RWPE2 (cell line): ENCODE measurements around the gene BTBD7.

ENCODE experiments used
- ATAC-seq: fragments of 200-7000 bp; cut with Tn5 transposase; 3 replicates; pipeline ENCODE4 v1.9.1; 2021; ENCODE audit warnings: low read depth
- DNase-seq: peaks from one replicate; pipeline ENCODE4 v3.0.0-alpha.2; 2020; ENCODE audit warnings: low spot score
- H3K27ac ChIP-seq: fragments of 450-650 bp; 2 replicates; pipeline ENCODE4 v1.5.1; 2017; ENCODE audit warnings: mild to moderate bottlenecking; ENCODE audit not compliant: poor library complexity, severe bottlenecking
- H3K27me3 ChIP-seq: fragments of 250-450 bp; sonication (Bioruptor Pico); 2 replicates; pipeline ENCODE4 v1.5.1; 2021; ENCODE audit warnings: mild to moderate bottlenecking, moderate library complexity; ENCODE audit not compliant: insufficient read depth, poor library complexity, severe bottlenecking
- H3K36me3 ChIP-seq: fragments of 250-450 bp; sonication (Bioruptor Pico); 2 replicates; pipeline ENCODE4 v1.5.1; 2020; ENCODE audit warnings: low read depth, mild to moderate bottlenecking, moderate library complexity
- H3K4me1 ChIP-seq: fragments of 250-450 bp; sonication (Bioruptor Pico); 2 replicates; pipeline ENCODE4 v1.5.1; 2021; ENCODE audit warnings: mild to moderate bottlenecking, moderate library complexity; ENCODE audit not compliant: insufficient read depth, poor library complexity, severe bottlenecking
- H3K4me3 ChIP-seq: fragments of 250-450 bp; sonication (Bioruptor Pico); 2 replicates; pipeline ENCODE4 v1.5.1; 2021; ENCODE audit warnings: mild to moderate bottlenecking, moderate library complexity; ENCODE audit not compliant: severe bottlenecking
- H3K9me3 ChIP-seq: fragments of 250-450 bp; sonication (Bioruptor Pico); 2 replicates; pipeline ENCODE4 v1.5.1; 2021; ENCODE audit warnings: mild to moderate bottlenecking, moderate library complexity; ENCODE audit not compliant: severe bottlenecking
- TF ChIP-seq, protein P1 (sequence below): fragments of 450-650 bp; IDR thresholded peaks from one replicate; pipeline ENCODE4 v1.5.1; 2017; ENCODE audit warnings: mild to moderate bottlenecking, moderate library complexity; ENCODE audit not compliant: poor library complexity, severe bottlenecking

Gene BTBD7

DNA sequence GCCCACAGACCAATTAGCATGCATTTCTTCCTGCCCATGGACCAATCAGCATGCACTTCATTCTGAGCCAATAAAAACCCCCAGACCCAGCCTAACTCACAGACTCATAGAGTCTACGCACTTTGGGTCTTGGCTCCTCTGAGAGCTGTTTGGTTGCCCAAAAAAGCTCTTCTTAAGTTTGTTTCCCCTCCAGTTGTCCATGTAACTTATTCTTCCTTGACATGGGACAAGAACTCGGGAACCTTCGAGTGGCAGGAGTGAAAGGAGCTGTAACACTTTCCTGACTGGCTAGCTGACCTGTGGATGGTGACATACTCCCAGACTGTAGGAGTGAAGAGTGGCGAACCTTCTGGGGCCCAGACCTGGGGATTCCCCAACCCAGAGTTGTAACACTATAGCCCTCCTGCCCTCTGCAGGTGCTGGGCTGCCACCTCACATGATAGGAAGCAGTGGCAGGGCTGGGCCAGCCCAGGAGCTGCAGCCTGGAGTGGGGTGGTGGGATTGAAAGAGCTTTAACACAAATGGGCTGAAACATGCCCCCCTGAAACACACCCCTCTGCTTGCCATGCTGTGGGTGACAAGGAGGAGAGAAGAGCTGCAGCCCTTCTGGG lies 4.4 kb upstream of the BTBD7 start:
- H3K36me3 ChIP-seq: no peaks in the 10 kb centered on the region
- peaks cover 5% of the 10 kb centered on the region for H3K4me1 ChIP-seq
- no peak overlapping the region for H3K27ac ChIP-seq
- TF ChIP-seq, protein P1, sequence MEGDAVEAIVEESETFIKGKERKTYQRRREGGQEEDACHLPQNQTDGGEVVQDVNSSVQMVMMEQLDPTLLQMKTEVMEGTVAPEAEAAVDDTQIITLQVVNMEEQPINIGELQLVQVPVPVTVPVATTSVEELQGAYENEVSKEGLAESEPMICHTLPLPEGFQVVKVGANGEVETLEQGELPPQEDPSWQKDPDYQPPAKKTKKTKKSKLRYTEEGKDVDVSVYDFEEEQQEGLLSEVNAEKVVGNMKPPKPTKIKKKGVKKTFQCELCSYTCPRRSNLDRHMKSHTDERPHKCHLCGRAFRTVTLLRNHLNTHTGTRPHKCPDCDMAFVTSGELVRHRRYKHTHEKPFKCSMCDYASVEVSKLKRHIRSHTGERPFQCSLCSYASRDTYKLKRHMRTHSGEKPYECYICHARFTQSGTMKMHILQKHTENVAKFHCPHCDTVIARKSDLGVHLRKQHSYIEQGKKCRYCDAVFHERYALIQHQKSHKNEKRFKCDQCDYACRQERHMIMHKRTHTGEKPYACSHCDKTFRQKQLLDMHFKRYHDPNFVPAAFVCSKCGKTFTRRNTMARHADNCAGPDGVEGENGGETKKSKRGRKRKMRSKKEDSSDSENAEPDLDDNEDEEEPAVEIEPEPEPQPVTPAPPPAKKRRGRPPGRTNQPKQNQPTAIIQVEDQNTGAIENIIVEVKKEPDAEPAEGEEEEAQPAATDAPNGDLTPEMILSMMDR: no peak
- DNase-seq (no peak), ATAC-seq (no peak)
- no peak overlapping the region for H3K4me3 ChIP-seq
- no peaks in the 10 kb centered on the region for H3K27me3 ChIP-seq
- H3K9me3 ChIP-seq: no peaks in the 10 kb centered on the region

- no peaks in the 10 kb centered on the region for H3K27me3 ChIP-seq
- TF ChIP-seq, protein P1: no peak
- H3K9me3 ChIP-seq: no peaks in the 10 kb centered on the region
- H3K4me1 ChIP-seq: peaks cover 26% of the 10 kb centered on the region
- no peak for ATAC-seq
- no peak for DNase-seq
- peak overlapping the region; percentile 97 for H3K4me3 ChIP-seq
- peak overlapping the region; percentile 82 for H3K27ac ChIP-seq
- no peaks in the 10 kb centered on the region for H3K36me3 ChIP-seq
Observed at GRCh38 chr14:93333631-93334103, 831 bp upstream of the BTBD7 start.

DNA sequence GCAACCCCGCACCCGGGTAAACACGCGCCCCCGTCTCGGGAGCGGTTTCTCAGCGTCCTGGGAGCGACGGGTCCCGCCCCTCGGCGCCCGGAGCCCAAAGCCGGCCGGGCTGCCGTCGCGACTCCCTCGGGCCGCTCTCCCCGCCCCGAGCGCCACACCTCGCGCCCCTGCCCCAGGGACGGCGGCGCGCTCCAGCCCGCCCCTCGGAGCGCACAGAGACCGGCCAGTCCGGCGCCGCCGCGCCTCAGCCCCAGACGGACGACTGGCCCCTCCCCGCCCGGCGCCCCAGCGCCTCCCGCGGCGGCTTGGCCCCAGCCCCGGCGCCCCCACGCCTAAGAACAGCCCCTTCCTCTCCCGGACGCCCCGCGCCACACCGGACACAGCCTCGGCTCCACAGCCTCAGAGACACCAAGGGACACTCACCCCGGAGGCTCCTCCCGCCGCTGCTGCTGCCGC lies 411 bp downstream of the BTBD7 start:
- ATAC-seq: peak; percentile 59
- H3K27me3 ChIP-seq: no peaks in the 10 kb centered on the region
- no peaks in the 10 kb centered on the region for H3K9me3 ChIP-seq
- H3K36me3 ChIP-seq: peaks cover 3% of the 10 kb centered on the region; the same call in 1 of the 2 replicates
- H3K27ac ChIP-seq: peak overlapping the region; percentile 82
- DNase-seq: no peak
- peaks cover 26% of the 10 kb centered on the region for H3K4me1 ChIP-seq
- TF ChIP-seq, protein P1: peak; percentile 15
- H3K4me3 ChIP-seq: peak overlapping the region; percentile 97

DNA sequence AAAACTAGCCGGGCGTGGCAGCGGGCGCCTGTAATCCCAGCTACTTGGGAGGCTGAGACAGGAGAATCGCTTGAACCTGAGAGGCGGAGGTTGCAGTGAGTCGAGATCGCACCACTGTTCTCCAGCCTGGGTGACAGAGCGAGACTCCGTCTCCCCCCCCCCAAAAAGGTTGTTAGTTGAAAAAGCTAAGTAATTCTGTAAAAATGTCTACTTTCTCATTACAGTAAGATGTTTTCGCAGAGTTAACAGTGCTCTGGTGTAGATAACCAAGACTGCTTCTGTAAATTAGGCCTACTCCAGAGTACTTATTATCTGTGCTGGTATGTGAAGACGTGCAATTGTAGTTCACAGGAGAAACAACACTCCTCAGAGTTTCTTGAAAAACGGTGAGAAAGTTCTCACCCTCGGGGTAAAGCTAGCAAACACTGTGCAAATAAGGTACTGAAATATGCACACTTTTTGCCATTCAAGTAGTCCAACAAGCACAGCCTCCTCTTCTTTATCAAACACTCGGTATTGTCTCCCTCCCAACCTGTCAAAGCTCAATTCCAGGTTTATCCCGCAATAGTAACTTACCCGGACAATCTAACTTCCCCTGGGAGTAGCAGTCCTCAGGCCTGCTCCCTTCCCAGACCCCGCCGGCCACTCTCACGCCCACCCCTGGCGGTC lies 974 bp downstream of the BTBD7 start:
- H3K27me3 ChIP-seq: no peaks in the 10 kb centered on the region
- DNase-seq: no peak
- TF ChIP-seq, protein P1: no peak
- H3K4me1 ChIP-seq: peaks cover 26% of the 10 kb centered on the region
- no peak for ATAC-seq
- peaks cover 7% of the 10 kb centered on the region; the same call in 1 of the 2 replicates for H3K36me3 ChIP-seq
- H3K9me3 ChIP-seq: no peaks in the 10 kb centered on the region
- peak overlapping the region; percentile 82 for H3K27ac ChIP-seq
- H3K4me3 ChIP-seq: peak overlapping the region; percentile 97
